Activated naive CD4-positive, alpha-beta T cell treated with Interleukin-2 at 50 U/mL for 16 hours (primary cell): ENCODE results near the gene PALS2.

Experiments
- DNase-seq: peaks from one replicate; pipeline ENCODE4 v3.0.0-alpha.2; 2020

Gene PALS2

GRCh38 chr7:24572997-24573553, at the start of gene PALS2:
PALS2 (plus strand) TSS chr7:24573452; CDS start chr7:24623668, 50,216 bp downstream.
- peak; percentile 76 for DNase-seq

- DNase-seq, result no peak
These were observed 42.0 kb upstream of the PALS2 start for GRCh38 chr7:24531255-24531654.

- no peak for DNase-seq
These were observed 36.6 kb upstream of the PALS2 start for GRCh38 chr7:24536682-24537081.

GRCh38 chr7:24540956-24541355, 32.3 kb upstream of the PALS2 start:
- no peak for DNase-seq

GRCh38 chr7:24545215-24545614, 28.0 kb upstream of the PALS2 start:
- no peak for DNase-seq

- no peak for DNase-seq
These were observed 24.9 kb upstream of the PALS2 start for GRCh38 chr7:24548390-24548789.

GRCh38 chr7:24549991-24550390, 23.3 kb upstream of the PALS2 start:
- DNase-seq, result no peak

GRCh38 chr7:24555184-24555583, 18.1 kb upstream of the PALS2 start:
- DNase-seq, result no peak

- DNase-seq, result no peak
These were observed 17.5 kb upstream of the PALS2 start for GRCh38 chr7:24555719-24556118.

- DNase-seq, result no peak
These were observed 12.5 kb upstream of the PALS2 start for GRCh38 chr7:24560772-24561171.

GRCh38 chr7:24566274-24566673, 7.0 kb upstream of the PALS2 start:
- DNase-seq, result no peak

- no peak for DNase-seq
These were observed 2.3 kb upstream of the PALS2 start for GRCh38 chr7:24570983-24571382.

- no peak for DNase-seq
These were observed 1.2 kb upstream of the PALS2 start for GRCh38 chr7:24572016-24572392.

- peak; percentile 20 for DNase-seq
These were observed 757 bp upstream of the PALS2 start for GRCh38 chr7:24572393-24572996.

- DNase-seq, result peak; percentile 46
These were observed 494 bp downstream of the PALS2 start for GRCh38 chr7:24573554-24574338.

- DNase-seq, result no peak
These were observed 1.1 kb downstream of the PALS2 start for GRCh38 chr7:24574386-24574785.

- no peak for DNase-seq
These were observed 1.7 kb downstream of the PALS2 start for GRCh38 chr7:24574950-24575349.

GRCh38 chr7:24576171-24577025, 3.1 kb downstream of the PALS2 start:
- no peak for DNase-seq

- no peak for DNase-seq
These were observed 4.8 kb downstream of the PALS2 start for GRCh38 chr7:24578052-24578451.

GRCh38 chr7:24580283-24580946, 7.2 kb downstream of the PALS2 start:
- DNase-seq, result no peak

GRCh38 chr7:24582166-24582565, 8.9 kb downstream of the PALS2 start:
- DNase-seq, result no peak

- DNase-seq, result peak; percentile 30
These were observed 14.6 kb downstream of the PALS2 start for GRCh38 chr7:24587853-24588252.

GRCh38 chr7:24591152-24591551, 17.9 kb downstream of the PALS2 start:
- DNase-seq, result no peak
